Endometrial microvascular endothelial cells (primary cell): ENCODE results near the gene JAKMIP2. TPM values are rescaled to one million over a fixed set of nuclear protein-coding genes. Genes with fewer than 3 reads are reported as not detected.
"Not testable (repeated sequence)": the region's sequence is repeated elsewhere in the genome, so short reads cannot be mapped to it uniquely, and the experiment has no call there.

Experiments used
- in situ Hi-C: cut with HindIII; loops from 2 replicates; pipeline ENCODE4 v1.10.0; 2017; ENCODE audit warnings: low sequenced_read_pairs, low pct_unique_long_range_greater_than_20kb; ENCODE audit errors: inconsistent ontology term
- total RNA-seq: library from RNA; depleted of rRNA; stranded (reverse); fragments of >200 nt; gene quantifications from one replicate; pipeline ENCODE4 v1.2.3, GENCODE V29; 2015; ENCODE audit errors: inconsistent ontology term

JAKMIP2 gene
- total RNA-seq, 1 donor from 2014 or later = not detected

DNA sequence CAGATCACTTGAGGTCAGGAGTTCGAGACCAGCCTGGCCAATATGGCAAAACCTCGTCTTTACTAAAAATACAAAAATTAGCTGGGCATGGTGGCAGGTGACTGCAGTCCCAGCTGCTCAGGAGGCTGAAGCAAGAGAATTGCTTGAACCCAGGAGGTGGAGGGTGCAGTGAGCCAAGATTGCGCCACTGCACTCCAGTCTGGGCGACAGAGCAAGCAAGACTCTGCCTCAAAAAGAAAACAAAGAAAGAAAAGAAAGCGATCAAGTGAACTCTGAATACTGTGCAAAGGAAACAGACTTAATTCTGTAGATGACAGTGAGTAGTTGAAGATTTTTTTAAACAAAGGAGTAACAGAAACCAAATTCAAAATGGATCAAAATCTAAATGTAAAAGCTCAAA is 228.7 kb downstream of the JAKMIP2 start:
- in situ Hi-C loops = not testable (repeated sequence)

DNA sequence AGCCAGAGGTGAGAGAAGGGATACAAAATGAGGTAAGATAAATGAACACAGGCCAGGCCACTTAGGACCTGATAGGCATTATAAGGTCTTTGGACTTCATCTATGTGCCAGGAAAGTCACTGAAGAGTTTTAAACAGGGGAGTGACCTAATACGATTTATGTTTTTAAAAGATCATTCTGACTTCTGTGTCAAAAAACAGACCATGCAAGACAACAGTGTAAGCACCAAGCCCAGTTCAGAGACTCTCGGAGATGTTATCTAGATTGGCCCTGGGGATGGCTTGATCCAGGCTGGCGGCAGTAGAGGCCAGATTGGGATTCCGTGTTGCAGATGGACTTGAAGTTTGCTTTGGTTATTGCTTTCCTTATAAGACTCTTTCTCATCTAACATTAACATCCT is 229.6 kb downstream of the JAKMIP2 start:
- in situ Hi-C loops = no loop called here

DNA sequence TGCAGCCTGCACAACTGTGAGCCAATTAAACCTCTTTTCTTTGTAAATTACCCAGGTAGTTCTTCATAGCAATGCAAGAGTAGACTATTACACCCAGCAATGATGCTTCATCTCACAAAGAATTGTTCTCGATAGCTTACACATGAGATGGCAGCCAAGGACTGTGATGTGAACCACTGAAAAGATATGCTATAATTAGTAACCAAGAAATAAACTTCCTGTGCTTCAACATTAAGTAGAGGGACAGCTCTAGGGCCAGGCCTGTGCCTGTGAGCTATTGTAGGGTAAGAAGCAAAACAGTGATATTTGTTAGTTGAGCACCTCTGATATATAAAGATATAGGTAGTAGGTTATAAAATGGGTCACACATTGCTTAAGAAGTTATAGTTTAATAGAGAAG is 230.9 kb downstream of the JAKMIP2 start:
- in situ Hi-C loops = no loop called here

DNA sequence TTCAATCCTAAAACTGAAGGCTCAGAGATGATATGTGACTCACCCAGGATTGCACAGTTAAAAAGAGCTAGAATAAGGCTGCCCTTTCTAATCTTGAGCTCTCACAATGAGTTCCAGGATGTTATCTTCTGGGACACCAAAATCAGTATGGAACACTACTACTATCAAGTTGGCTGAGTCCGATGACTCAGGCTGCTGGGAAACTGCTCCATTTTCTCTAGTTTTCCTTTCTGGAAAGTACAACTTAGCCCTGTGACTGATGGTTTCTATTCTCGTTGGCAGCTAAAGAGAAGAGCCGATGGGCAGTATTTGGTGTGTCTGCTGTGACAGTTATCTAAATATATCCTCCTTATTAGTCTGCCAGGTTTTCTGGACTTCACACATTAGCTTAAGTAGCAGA is 234.8 kb downstream of the JAKMIP2 start:
- in situ Hi-C loops = no loop called here

DNA sequence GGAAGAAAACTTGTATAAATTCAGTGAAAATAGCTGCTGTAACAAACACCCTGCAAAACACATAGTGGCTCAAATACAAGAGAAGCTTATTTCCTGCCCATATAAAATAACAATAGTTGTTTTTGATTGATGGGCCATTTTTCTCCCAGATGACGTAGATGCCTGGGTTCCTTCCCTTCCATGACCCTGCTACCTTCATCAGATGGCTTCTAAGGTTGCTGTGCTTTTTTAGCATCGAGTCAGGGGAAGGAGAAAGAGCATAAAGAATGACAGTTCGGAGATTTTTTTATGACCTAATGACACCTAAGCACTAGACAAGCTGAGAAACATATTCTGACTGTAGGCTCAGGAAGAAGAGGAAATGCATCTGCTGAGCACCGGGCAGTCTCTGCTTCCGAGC is 238.0 kb downstream of the JAKMIP2 start:
- in situ Hi-C loops = no loop called here

DNA sequence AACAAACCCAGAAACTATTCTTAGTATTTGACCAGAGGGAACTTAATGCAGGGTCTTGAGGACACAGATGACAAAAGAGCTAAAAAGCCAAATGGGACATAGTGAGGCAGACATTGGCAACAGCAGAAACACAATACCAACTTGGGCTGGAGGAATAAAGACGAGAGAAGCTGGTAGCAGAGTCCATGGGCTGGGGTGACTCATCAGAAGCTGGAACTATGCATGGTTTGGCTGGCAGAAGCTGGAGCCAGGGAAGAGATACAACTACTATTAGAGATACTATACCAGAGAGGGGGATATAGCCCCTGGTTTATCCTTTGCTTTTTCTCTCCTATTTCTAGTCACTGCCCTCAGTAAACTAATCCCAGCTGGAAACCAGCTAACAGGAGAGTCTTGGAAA is 243.5 kb downstream of the JAKMIP2 start:
- in situ Hi-C loops = no loop called here

DNA sequence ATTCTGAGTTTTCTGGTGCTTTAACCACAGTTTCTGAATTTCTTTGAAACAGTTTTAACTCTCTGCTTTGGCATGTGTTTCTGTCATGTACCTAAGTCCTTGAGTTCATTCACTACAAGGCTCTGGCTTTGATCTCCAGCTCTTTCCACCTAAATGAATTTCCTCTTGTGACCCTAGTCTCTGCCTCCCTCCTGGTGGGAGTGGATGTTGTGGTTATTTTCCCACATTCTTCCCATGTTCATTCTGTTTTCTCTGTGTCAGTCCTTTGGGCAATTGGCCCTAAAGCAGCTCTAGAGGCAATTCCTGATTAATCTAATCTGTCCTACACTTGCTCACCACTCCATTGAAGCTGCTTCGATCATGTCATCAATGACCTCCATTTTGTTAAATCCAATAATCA is 244.3 kb downstream of the JAKMIP2 start:
- in situ Hi-C loops = no loop called here

Other genes starting within 250 kb of the JAKMIP2 start
- not detected for gene SPINK1, start 48.9 kb upstream of the JAKMIP2 start, total RNA-seq
- not detected for gene SCGB3A2, start 96.0 kb upstream of the JAKMIP2 start, total RNA-seq
- gene C5orf46, start 123.8 kb upstream of the JAKMIP2 start, total RNA-seq = not detected